MCF 10A (cell line): ENCODE measurements around the gene MRNIP. TPM values are rescaled to one million over a fixed set of nuclear protein-coding genes. Genes with fewer than 3 reads are reported as not detected.

Experiments
- BruUV-seq: library from RNA; stranded (reverse); fragments of 400-500 nt; replicated peaks from 2 replicates; lab custom pipeline; 2021; lab: Mats Ljungman, UMichigan
- CTCF ChIA-PET: fragments of 300-600 bp; sonication (Branson Sonifier 250); formaldehyde crosslinking; extraction: SDS; loops from one replicate; lab custom pipeline; 2021; ENCODE audit warnings: antibody characterized with exemption, inconsistent platforms; lab: Yijun Ruan, JAX
- POLR2A ChIA-PET: fragments of 300-600, 350-650 bp; sonication (Branson Sonifier 250); formaldehyde crosslinking; extraction: SDS; loops from one replicate; lab custom pipeline; 2020; ENCODE audit warnings: antibody characterized with exemption, inconsistent platforms; lab: Yijun Ruan, JAX
- DNase-seq: peaks from one replicate; pipeline ENCODE4 v3.0.0-alpha.2; 2018; ENCODE audit not compliant: unreplicated experiment
- H3K27ac Mint-ChIP-seq: one replicate; pipeline ENCODE4 v1.8.0; 2022; ENCODE audit warnings: mild to moderate bottlenecking, low read depth, mixed read lengths; ENCODE audit not compliant: unreplicated experiment
- H3K27me3 Mint-ChIP-seq: one replicate; pipeline ENCODE4 v1.8.0; 2022; ENCODE audit warnings: mixed read lengths; ENCODE audit not compliant: insufficient read depth, unreplicated experiment
- H3K36me3 Mint-ChIP-seq: one replicate; pipeline ENCODE4 v1.8.0; 2022; ENCODE audit warnings: mild to moderate bottlenecking, moderate library complexity, mixed read lengths; ENCODE audit not compliant: insufficient read depth, unreplicated experiment
- H3K4me1 Mint-ChIP-seq: one replicate; pipeline ENCODE4 v1.8.0; 2022; ENCODE audit warnings: mixed read lengths; ENCODE audit not compliant: insufficient read depth, unreplicated experiment
- H3K4me3 Mint-ChIP-seq: one replicate; pipeline ENCODE4 v1.8.0; 2022; ENCODE audit warnings: mild to moderate bottlenecking, moderate library complexity, mixed read lengths; ENCODE audit not compliant: unreplicated experiment
- H3K9me3 Mint-ChIP-seq: one replicate; pipeline ENCODE4 v1.8.0; 2022; ENCODE audit warnings: mixed read lengths; ENCODE audit not compliant: unreplicated experiment
- intact Hi-C: fragments of 100-400 bp; cut with micrococcal nuclease; formaldehyde crosslinking; loops from 2 replicates; pipeline ENCODE4 v1.14.1; 2022
- total RNA-seq: library from RNA; stranded (reverse); gene quantifications from 2 replicates; pipeline ENCODE4 v1.2.3, GENCODE V29; 2022
- TF ChIP-seq, protein P1 (sequence below): fragments of 200-600 bp; IDR thresholded peaks from one replicate; pipeline ENCODE4 v1.8.0; 2022; ENCODE audit warnings: antibody characterized with exemption, mild to moderate bottlenecking; ENCODE audit not compliant: unreplicated experiment

Gene MRNIP
- total RNA-seq, 1 experiment from 2014 or later: 42.8 TPM

GRCh38 chr5:179906294-179906794, 47.7 kb upstream of the MRNIP start:
- POLR2A ChIA-PET: interaction anchor here (0.6 to 2.1 kb wide), 15 partner anchors 11 to 786 kb away, joined by 3 to 14 read pairs (median 4); partner anchors contain the start of genes MAML1, MRNIP and SQSTM1

GRCh38 chr5:179905161-179905560, 46.5 kb upstream of the MRNIP start:
- H3K4me3 Mint-ChIP-seq: no peak overlapping the region
- DNase-seq: no peak
- TF ChIP-seq, protein P1, sequence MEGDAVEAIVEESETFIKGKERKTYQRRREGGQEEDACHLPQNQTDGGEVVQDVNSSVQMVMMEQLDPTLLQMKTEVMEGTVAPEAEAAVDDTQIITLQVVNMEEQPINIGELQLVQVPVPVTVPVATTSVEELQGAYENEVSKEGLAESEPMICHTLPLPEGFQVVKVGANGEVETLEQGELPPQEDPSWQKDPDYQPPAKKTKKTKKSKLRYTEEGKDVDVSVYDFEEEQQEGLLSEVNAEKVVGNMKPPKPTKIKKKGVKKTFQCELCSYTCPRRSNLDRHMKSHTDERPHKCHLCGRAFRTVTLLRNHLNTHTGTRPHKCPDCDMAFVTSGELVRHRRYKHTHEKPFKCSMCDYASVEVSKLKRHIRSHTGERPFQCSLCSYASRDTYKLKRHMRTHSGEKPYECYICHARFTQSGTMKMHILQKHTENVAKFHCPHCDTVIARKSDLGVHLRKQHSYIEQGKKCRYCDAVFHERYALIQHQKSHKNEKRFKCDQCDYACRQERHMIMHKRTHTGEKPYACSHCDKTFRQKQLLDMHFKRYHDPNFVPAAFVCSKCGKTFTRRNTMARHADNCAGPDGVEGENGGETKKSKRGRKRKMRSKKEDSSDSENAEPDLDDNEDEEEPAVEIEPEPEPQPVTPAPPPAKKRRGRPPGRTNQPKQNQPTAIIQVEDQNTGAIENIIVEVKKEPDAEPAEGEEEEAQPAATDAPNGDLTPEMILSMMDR: no peak
- no TSS peak for BruUV-seq
- ChIA-PET CTCF (interaction anchor here (0.6 to 1.5 kb wide), 2 partner anchors 12 to 142 kb away, joined by 3 to 6 read pairs; no protein-coding TSS in a partner anchor), POLR2A (interaction anchor here (0.7 to 2.1 kb wide), 3 partner anchors 19 to 59 kb away, joined by 3 to 6 read pairs (median 4); no protein-coding TSS in a partner anchor)
- no peaks in the 10 kb centered on the region for H3K27me3 Mint-ChIP-seq
- H3K36me3 Mint-ChIP-seq: peaks cover 49% of the 10 kb centered on the region
- no peaks in the 10 kb centered on the region for H3K9me3 Mint-ChIP-seq
- intact Hi-C loops: loop anchor here (5.0 kb wide), 1 partner anchor 167 kb away; the partner anchor contains the start of gene RNF130
- peak overlapping the region; percentile 39 for H3K27ac Mint-ChIP-seq
- peaks cover 7% of the 10 kb centered on the region for H3K4me1 Mint-ChIP-seq

More at GRCh38 chr5:179906294-179906794, 47.7 kb upstream of the MRNIP start:
- no peak for DNase-seq
- BruUV-seq: no TSS peak
- Mint-ChIP-seq H3K36me3 (peaks cover 41% of the 10 kb centered on the region), H3K4me1 (peaks cover 7% of the 10 kb centered on the region), H3K27ac (peak overlapping the region; percentile 82), H3K4me3 (peak overlapping the region; percentile 98), H3K9me3 (no peaks in the 10 kb centered on the region), H3K27me3 (no peaks in the 10 kb centered on the region)
- intact Hi-C loops: loop anchor here (2.0 to 5.0 kb wide), 2 partner anchors 110 to 166 kb away; partner anchors contain the start of gene RNF130
- TF ChIP-seq, protein P1: no peak
- CTCF ChIA-PET: interaction anchor here (0.6 to 1.2 kb wide), 11 partner anchors 10 to 846 kb away, joined by 3 to 5 read pairs (median 3); partner anchors contain the start of genes HNRNPH1 and ZNF354C

DNA sequence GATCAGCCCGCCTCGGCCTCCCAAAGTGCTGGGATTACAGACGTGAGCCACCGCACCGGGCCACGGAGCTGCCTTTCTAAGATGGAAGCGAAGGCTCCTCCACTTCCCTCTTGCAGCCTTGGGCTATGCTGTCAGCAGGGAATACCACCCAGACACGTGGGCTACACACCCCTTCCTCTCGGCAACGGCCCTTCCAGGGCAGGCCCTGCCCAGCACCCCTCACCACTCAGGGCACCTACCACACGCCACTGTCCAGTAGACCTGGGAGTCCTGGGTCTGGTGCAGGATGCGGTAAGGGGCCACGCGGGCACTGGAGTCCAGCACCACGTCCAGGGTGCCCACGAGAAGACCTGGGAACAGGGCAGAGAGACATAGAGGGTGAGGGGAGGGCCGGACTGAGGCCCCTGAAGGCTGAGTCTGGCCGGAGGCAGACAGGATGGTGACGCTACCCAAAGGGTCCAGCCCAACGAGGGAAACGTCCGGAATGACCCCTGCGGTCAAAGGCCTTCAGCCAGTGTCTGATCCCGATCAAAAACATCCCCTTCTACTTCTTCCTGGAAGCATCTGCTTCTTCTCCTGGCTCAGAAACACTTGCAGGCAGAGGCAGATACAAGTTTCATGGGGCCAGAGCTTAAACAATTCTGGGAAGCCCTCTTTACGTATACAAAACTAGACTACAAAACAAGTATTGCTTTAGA, 46.0 kb upstream of the MRNIP start:
- TF ChIP-seq, protein P1: no peak
- Mint-ChIP-seq H3K27me3 (no peaks in the 10 kb centered on the region), H3K36me3 (peaks cover 54% of the 10 kb centered on the region), H3K4me3 (no peak overlapping the region), H3K27ac (peak overlapping the region; percentile 39), H3K9me3 (no peaks in the 10 kb centered on the region), H3K4me1 (peaks cover 7% of the 10 kb centered on the region)
- no peak for DNase-seq
- intact Hi-C loops: loop anchor here (5.0 kb wide), 1 partner anchor 168 kb away; the partner anchor contains the start of gene RNF130
- ChIA-PET POLR2A (interaction anchor here (0.7 kb wide), 1 partner anchor 58 kb away, joined by 3 read pairs; no protein-coding TSS in a partner anchor), CTCF (interaction anchor here (0.6 to 1.5 kb wide), 2 partner anchors 12 to 142 kb away, joined by 3 to 6 read pairs; no protein-coding TSS in a partner anchor)
- BruUV-seq: no TSS peak

GRCh38 chr5:179902763-179903158, 44.1 kb upstream of the MRNIP start:
- no peak overlapping the region for H3K27ac Mint-ChIP-seq
- POLR2A ChIA-PET: interaction anchor here (1.3 kb wide), 1 partner anchor 11 kb away, joined by 3 read pairs; no protein-coding TSS in a partner anchor
- H3K4me1 Mint-ChIP-seq: peaks cover 7% of the 10 kb centered on the region
- DNase-seq: no peak
- no peaks in the 10 kb centered on the region for H3K27me3 Mint-ChIP-seq
- H3K9me3 Mint-ChIP-seq: no peaks in the 10 kb centered on the region
- CTCF ChIA-PET: interaction anchor here (1.2 kb wide), 1 partner anchor 8 kb away, joined by 3 read pairs; no protein-coding TSS in a partner anchor
- no TSS peak for BruUV-seq
- H3K36me3 Mint-ChIP-seq: peaks cover 73% of the 10 kb centered on the region
- H3K4me3 Mint-ChIP-seq: no peak overlapping the region
- TF ChIP-seq, protein P1: no peak
- intact Hi-C loops: no loop called here
